ENCODE measurements around the gene EPHA10. TPM values are rescaled to one million over a fixed set of nuclear protein-coding genes. Genes with fewer than 3 reads are reported as not detected.
"Not testable (repeated sequence)": the region's sequence is repeated elsewhere in the genome, so short reads cannot be mapped to it uniquely, and the experiment has no call there.

The EPHA10 gene
- total RNA-seq, 4 donors from 2014 or later: 0.17 TPM; not detected in 3

GRCh38 chr1:37776946-37777516 is 12.1 kb upstream of the EPHA10 start:
- H3K9me3 ChIP-seq: no peaks in the 10 kb centered on the region
- in situ Hi-C loops (cut with MboI; ENCODE audit: low sequenced_read_pairs in 4 of 4): no loop called here

GRCh38 chr1:37771440-37771839 is 6.5 kb upstream of the EPHA10 start:
- H3K4me1 ChIP-seq; H3K36me3 ChIP-seq; H3K4me3 ChIP-seq; ATAC-seq; in situ Hi-C loops (cut with MboI; ENCODE audit: low sequenced_read_pairs in 4 of 4); H3K9me3 ChIP-seq; H3K27ac ChIP-seq; intact Hi-C loops (cut with DNase I; ENCODE audit: low total_unique reads); DNase-seq: not testable (repeated sequence)
- H3K27me3 ChIP-seq: peaks cover 12 to 17% (median 16%) of the 10 kb centered on the region in 3 donors

More at GRCh38 chr1:37776946-37777516, 12.1 kb upstream of the EPHA10 start:
- intact Hi-C loops (cut with DNase I; ENCODE audit: low total_unique reads): no loop called here
- H3K4me1 ChIP-seq: no peaks in the 10 kb centered on the region
- no peaks in the 10 kb centered on the region for H3K27me3 ChIP-seq
- H3K4me3 ChIP-seq: no peak overlapping the region
- TF ChIP-seq POLR2A (IDR thresholded peaks at IDR 0.05) (no peak), CTCF (IDR thresholded peaks at IDR 0.05 in 4 of 5, conservative IDR thresholded peaks at IDR 0.05 in 1 of 5) (no peak)
- ATAC-seq (no peak), DNase-seq (no peak)
- no peak overlapping the region for H3K27ac ChIP-seq
- H3K36me3 ChIP-seq: no peaks in the 10 kb centered on the region

- TF ChIP-seq POLR2A (IDR thresholded peaks at IDR 0.05) (no peak), CTCF (IDR thresholded peaks at IDR 0.05 in 4 of 5, conservative IDR thresholded peaks at IDR 0.05 in 1 of 5) (no peak)
These were observed 2.6 kb upstream of the EPHA10 start for GRCh38 chr1:37767488-37767887.

GRCh38 chr1:37765916-37766664 is 1.2 kb upstream of the EPHA10 start:
- DNase-seq (no peak), ATAC-seq (no peak)
- intact Hi-C loops (cut with DNase I; ENCODE audit: low total_unique reads) (no loop called here), in situ Hi-C loops (cut with MboI; ENCODE audit: low sequenced_read_pairs in 4 of 4) (no loop called here)
- Histone ChIP-seq H3K4me3 (no peak overlapping the region), H3K27me3 (peaks cover 57 to 58% (median 57%) of the 10 kb centered on the region in 3 donors), H3K9me3 (no peaks in the 10 kb centered on the region), H3K4me1 (no peaks in the 10 kb centered on the region), H3K27ac (no peak overlapping the region), H3K36me3 (no peaks in the 10 kb centered on the region)
- no peak for TF ChIP-seq CTCF (IDR thresholded peaks at IDR 0.05 in 4 of 5, conservative IDR thresholded peaks at IDR 0.05 in 1 of 5)
- no peak for TF ChIP-seq POLR2A (IDR thresholded peaks at IDR 0.05)

More at GRCh38 chr1:37767488-37767887, 2.6 kb upstream of the EPHA10 start:
- no peak overlapping the region for H3K4me3 ChIP-seq
- peaks cover 47 to 51% (median 48%) of the 10 kb centered on the region in 3 donors for H3K27me3 ChIP-seq
- no peaks in the 10 kb centered on the region for H3K36me3 ChIP-seq
- H3K27ac ChIP-seq: no peak overlapping the region
- DNase-seq (no peak), ATAC-seq (no peak)
- H3K9me3 ChIP-seq: no peaks in the 10 kb centered on the region
- in situ Hi-C loops (cut with MboI; ENCODE audit: low sequenced_read_pairs in 4 of 4): no loop called here
- H3K4me1 ChIP-seq: no peaks in the 10 kb centered on the region
- intact Hi-C loops (cut with DNase I; ENCODE audit: low total_unique reads): no loop called here

- no peak for DNase-seq
- H3K27me3 ChIP-seq: peaks cover 56 to 57% (median 57%) of the 10 kb centered on the region in 3 donors
- in situ Hi-C loops (cut with MboI; ENCODE audit: low sequenced_read_pairs in 4 of 4): no loop called here
- ATAC-seq: no peak
- H3K4me3 ChIP-seq: no peak overlapping the region
- H3K4me1 ChIP-seq: no peaks in the 10 kb centered on the region
- TF ChIP-seq POLR2A (IDR thresholded peaks at IDR 0.05) (no peak), CTCF (IDR thresholded peaks at IDR 0.05 in 4 of 5, conservative IDR thresholded peaks at IDR 0.05 in 1 of 5) (no peak)
- no peaks in the 10 kb centered on the region for H3K9me3 ChIP-seq
- no peak overlapping the region for H3K27ac ChIP-seq
- H3K36me3 ChIP-seq: no peaks in the 10 kb centered on the region
- intact Hi-C loops (cut with DNase I; ENCODE audit: low total_unique reads): no loop called here
These were observed 500 bp downstream of the EPHA10 start for GRCh38 chr1:37764414-37764825.
